Upper lobe of right lung (tissue), 1 donor: Measurements from ENCODE around the gene CHST8. TPM values are rescaled to one million over a fixed set of nuclear protein-coding genes. Genes with fewer than 3 reads are reported as not detected.

Experiments
- ATAC-seq: fragments of 200-7000 bp; cut with Tn5 transposase; one replicate; pipeline ENCODE4 v1.9.1; 2020; ENCODE audit warnings: mild to moderate bottlenecking, moderate library complexity
- DNase-seq: peaks from one replicate; pipeline ENCODE4 v3.0.0-alpha.2; 2020
- H3K27ac ChIP-seq: fragments of 200-600 bp; one replicate; pipeline ENCODE4 v1.8.0; 2022
- H3K27me3 ChIP-seq: fragments of 200-600 bp; one replicate; pipeline ENCODE4 v1.8.0; 2022; ENCODE audit warnings: mild to moderate bottlenecking
- H3K36me3 ChIP-seq: fragments of 200-600 bp; one replicate; pipeline ENCODE4 v1.8.0; 2022
- H3K4me1 ChIP-seq: fragments of 200-600 bp; one replicate; pipeline ENCODE4 v1.8.0; 2022
- H3K4me3 ChIP-seq: fragments of 200-600 bp; one replicate; pipeline ENCODE4 v1.8.0; 2022; ENCODE audit warnings: mild to moderate bottlenecking
- H3K9me3 ChIP-seq: fragments of 200-600 bp; one replicate; pipeline ENCODE4 v1.8.0; 2022
- CTCF ChIP-seq: fragments of 200-600 bp; IDR thresholded peaks from one replicate; pipeline ENCODE4 v1.8.0; 2022; ENCODE audit warnings: antibody characterized with exemption
- intact Hi-C: fragments of 100-400 bp; cut with DNase I; formaldehyde crosslinking; loops from one replicate; pipeline ENCODE4 v1.11.0; 2022
- total RNA-seq: library from RNA; stranded (reverse); fragmentation: NEBNext Ultra II Directional; extraction: Animal tissue kit (Norgen Biotek cat#: 25700); gene quantifications from one replicate; pipeline ENCODE4 v1.2.1, GENCODE V29; 2021
- donor health status: DM: no; HTN: yes; CAD: no; lungs with severe emphysema.

CHST8 gene
- total RNA-seq, 1 donor from 2014 or later, result 0.64 TPM

GRCh38 chr19:33819506-33819879 lies 197.7 kb downstream of the CHST8 start:
- ATAC-seq (no peak), DNase-seq (no peak)
- H3K4me1 ChIP-seq, result peaks cover 35% of the 10 kb centered on the region
- peak overlapping the region; percentile 87 for H3K27ac ChIP-seq
- no peaks in the 10 kb centered on the region for H3K27me3 ChIP-seq
- no peaks in the 10 kb centered on the region for H3K9me3 ChIP-seq
- no peak for TF ChIP-seq CTCF
- peak overlapping the region; percentile 56 for H3K4me3 ChIP-seq
- H3K36me3 ChIP-seq, result no peaks in the 10 kb centered on the region
- intact Hi-C loops, result no loop called here

- peak; percentile 95 for DNase-seq
- Histone ChIP-seq H3K4me1 (peaks cover 31% of the 10 kb centered on the region), H3K4me3 (peak overlapping the region; percentile 56), H3K9me3 (no peaks in the 10 kb centered on the region), H3K36me3 (no peaks in the 10 kb centered on the region), H3K27me3 (no peaks in the 10 kb centered on the region), H3K27ac (peak overlapping the region; percentile 87)
- peak; percentile 94 for ATAC-seq
- TF ChIP-seq CTCF, result no peak
- intact Hi-C loops, result no loop called here
Measured at GRCh38 chr19:33819880-33820781, 198.4 kb downstream of the CHST8 start.

GRCh38 chr19:33821871-33822270 lies 200.1 kb downstream of the CHST8 start:
- intact Hi-C loops, result no loop called here
- H3K9me3 ChIP-seq, result no peaks in the 10 kb centered on the region
- peak overlapping the region; percentile 87 for H3K27ac ChIP-seq
- H3K27me3 ChIP-seq, result no peaks in the 10 kb centered on the region
- H3K4me3 ChIP-seq, result no peak overlapping the region
- DNase-seq, result no peak
- no peak for ATAC-seq
- H3K4me1 ChIP-seq, result peaks cover 21% of the 10 kb centered on the region
- no peaks in the 10 kb centered on the region for H3K36me3 ChIP-seq
- TF ChIP-seq CTCF, result no peak

Other genes starting within 250 kb of the CHST8 start
- gene CEBPG, start 248.2 kb upstream of the CHST8 start, total RNA-seq, result 32.3 TPM
- 78.4 TPM for gene PEPD, start 100.2 kb upstream of the CHST8 start, total RNA-seq
- gene KCTD15, start 174.9 kb downstream of the CHST8 start, total RNA-seq, result 48.7 TPM